Loucy (cell line): ENCODE data around the gene PIGX.

ENCODE experiments used
- H2AFZ ChIP-seq: fragments of 200-600 bp; sonication (generic); 2 replicates; pipeline ENCODE4 v1.6.0; 2016; ENCODE audit warnings: antibody characterized with exemption, mild to moderate bottlenecking, low read length, moderate library complexity
- H3F3A ChIP-seq: fragments of 200-600 bp; 2 replicates; pipeline ENCODE4 v1.6.0; 2016; ENCODE audit warnings: antibody characterized with exemption, low read depth, mild to moderate bottlenecking
- H3K27me3 ChIP-seq: fragments of 200-600 bp; sonication (generic); 2 replicates; pipeline ENCODE4 v1.6.1; 2014; ENCODE audit warnings: low read length, mild to moderate bottlenecking; ENCODE audit not compliant: insufficient read depth, poor library complexity, severe bottlenecking
- H3K36me3 ChIP-seq: fragments of 200-600 bp; sonication (generic); 2 replicates; pipeline ENCODE4 v1.6.1; 2016; ENCODE audit warnings: low read length; ENCODE audit not compliant: insufficient read depth
- H3K4me1 ChIP-seq: fragments of 200-600 bp; sonication (generic); 2 replicates; pipeline ENCODE4 v1.5.1; 2014; ENCODE audit warnings: low read length, mild to moderate bottlenecking; ENCODE audit not compliant: insufficient read depth, poor library complexity, severe bottlenecking
- H3K4me2 ChIP-seq: fragments of 200-600 bp; sonication (generic); 2 replicates; pipeline ENCODE4 v1.6.0; 2014; ENCODE audit warnings: antibody characterized with exemption, low read length, low read depth, mild to moderate bottlenecking; ENCODE audit not compliant: poor library complexity, severe bottlenecking
- H3K4me3 ChIP-seq: fragments of 200-600 bp; sonication (generic); 2 replicates; pipeline ENCODE4 v1.5.1; 2014; ENCODE audit warnings: low read length, mild to moderate bottlenecking, mixed read lengths; ENCODE audit not compliant: poor library complexity, severe bottlenecking
- H3K79me2 ChIP-seq: fragments of 200-600 bp; sonication (generic); 2 replicates; pipeline ENCODE4 v1.6.1; 2014; ENCODE audit warnings: low read length; ENCODE audit not compliant: insufficient read depth
- H3K9ac ChIP-seq: fragments of 200-600 bp; sonication (generic); 2 replicates; pipeline ENCODE4 v1.6.0; 2014; ENCODE audit warnings: mild to moderate bottlenecking, low read depth, low read length, moderate library complexity; ENCODE audit not compliant: poor library complexity, severe bottlenecking
- H3K9me2 ChIP-seq: fragments of 200-600 bp; sonication (generic); replicated peaks from 2 replicates; pipeline ENCODE4 v1.6.1; 2016; ENCODE audit warnings: low read depth, low read length, mixed read lengths
- H3K9me3 ChIP-seq: fragments of 200-600 bp; sonication (generic); 2 replicates; pipeline ENCODE4 v1.6.1; 2014; ENCODE audit warnings: mild to moderate bottlenecking, antibody characterized with exemption, low read length, low read depth; ENCODE audit not compliant: insufficient read depth
- H4K20me1 ChIP-seq: fragments of 200-600 bp; sonication (generic); 2 replicates; pipeline ENCODE4 v1.6.0; 2014; ENCODE audit warnings: antibody characterized with exemption, low read length, mild to moderate bottlenecking; ENCODE audit not compliant: insufficient read depth, poor library complexity, severe bottlenecking
- CTCF ChIP-seq: fragments of 200-600 bp; sonication (generic); conservative IDR thresholded peaks from 2 replicates; pipeline ENCODE4 v1.5.1; 2014; ENCODE audit warnings: mild to moderate bottlenecking, antibody characterized with exemption, low read length
- EZH2phosphoT487 ChIP-seq: fragments of 200-600 bp; IDR thresholded peaks from 2 replicates; pipeline ENCODE4 v1.6.1; 2018; ENCODE audit warnings: antibody characterized with exemption, mild to moderate bottlenecking, moderate library complexity, borderline replicate concordance

The PIGX gene

DNA sequence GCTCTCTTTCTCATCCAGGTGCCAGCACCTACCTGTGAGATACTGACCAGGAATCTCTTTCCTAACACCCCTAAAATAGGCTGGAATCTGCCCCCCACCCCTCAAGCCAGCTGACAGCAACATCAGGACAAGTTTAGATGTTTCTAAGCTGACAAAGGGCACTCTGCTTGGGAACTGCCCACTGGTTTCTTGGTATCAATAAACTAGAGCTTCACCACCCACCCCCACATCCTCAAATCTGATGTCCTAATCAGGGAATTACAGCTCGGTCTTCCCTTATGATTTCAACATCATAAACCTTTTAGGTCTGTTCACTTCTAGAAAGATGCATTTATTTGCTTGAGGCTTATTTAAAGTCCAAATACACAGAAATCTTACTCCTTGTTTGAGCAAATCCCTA, 34.8 kb upstream of the PIGX start:
- Histone ChIP-seq H3K79me2 (no peaks in the 10 kb centered on the region), H3K4me3 (no peak overlapping the region), H2AFZ (no peak overlapping the region), H3K4me2 (no peak overlapping the region), H3K27me3 (no peaks in the 10 kb centered on the region), H3K4me1 (no peaks in the 10 kb centered on the region), H3F3A (no peaks in the 10 kb centered on the region), H4K20me1 (no peaks in the 10 kb centered on the region), H3K36me3 (no peaks in the 10 kb centered on the region; the same call in 1 of the 2 replicates), H3K9me3 (no peaks in the 10 kb centered on the region), H3K9me2 (no peaks in the 10 kb centered on the region), H3K9ac (no peak overlapping the region)
- TF ChIP-seq CTCF (no peak), EZH2phosphoT487 (no peak)

DNA sequence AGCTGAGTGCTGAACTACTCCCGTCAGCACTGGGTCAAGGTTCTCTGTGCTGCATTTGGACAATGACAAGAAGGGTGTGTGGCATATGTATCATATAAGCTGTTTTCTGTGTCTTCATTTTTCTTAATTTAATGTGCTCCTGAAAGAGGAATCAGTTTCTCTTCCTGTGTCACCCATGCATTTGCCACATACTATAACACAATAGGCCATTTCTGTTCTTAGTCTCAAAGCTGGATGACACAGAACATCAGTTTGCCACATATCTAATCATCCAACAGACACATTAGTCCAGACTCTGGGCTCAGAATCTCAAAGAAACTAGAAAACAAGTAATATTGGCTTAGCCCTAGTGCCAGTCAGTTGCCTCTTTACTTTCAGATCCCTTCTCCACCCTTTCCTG, 34.2 kb upstream of the PIGX start:
- Histone ChIP-seq H3K79me2 (no peaks in the 10 kb centered on the region), H3F3A (no peaks in the 10 kb centered on the region), H4K20me1 (no peaks in the 10 kb centered on the region), H3K9me2 (no peaks in the 10 kb centered on the region), H2AFZ (no peak overlapping the region), H3K27me3 (no peaks in the 10 kb centered on the region), H3K4me2 (no peak overlapping the region), H3K9ac (no peak overlapping the region), H3K4me1 (no peaks in the 10 kb centered on the region), H3K4me3 (no peak overlapping the region), H3K36me3 (no peaks in the 10 kb centered on the region; the same call in 1 of the 2 replicates), H3K9me3 (no peaks in the 10 kb centered on the region)
- TF ChIP-seq EZH2phosphoT487: no peak
- TF ChIP-seq CTCF: no peak

GRCh38 chr3:196684548-196685407, 27.4 kb upstream of the PIGX start:
- Histone ChIP-seq H2AFZ (peak overlapping the region; percentile 25; the same call in 1 of the 2 replicates), H3K4me2 (peak overlapping the region; percentile 64), H3F3A (no peaks in the 10 kb centered on the region), H3K4me1 (peaks cover 13% of the 10 kb centered on the region), H3K9me2 (no peaks in the 10 kb centered on the region), H3K4me3 (peak overlapping the region; percentile 56), H3K79me2 (no peaks in the 10 kb centered on the region), H3K9ac (peak overlapping the region; percentile 57), H3K27me3 (no peaks in the 10 kb centered on the region), H3K9me3 (no peaks in the 10 kb centered on the region), H4K20me1 (no peaks in the 10 kb centered on the region), H3K36me3 (no peaks in the 10 kb centered on the region)
- TF ChIP-seq EZH2phosphoT487: no peak
- TF ChIP-seq CTCF: peak; percentile 95
